HG03354 (cell line): ENCODE measurements around the gene ODF2L.
A peak's percentile ranks its signal among the peaks of the same experiment; 100 is the strongest.
"Not testable (repeated sequence)": the region's sequence is repeated elsewhere in the genome, so short reads cannot be mapped to it uniquely, and the experiment has no call there.

Source experiments
- ATAC-seq: cut with Tn5 transposase; IDR thresholded peaks from one replicate; pipeline ENCODE4 v1.9.1; 2021; ENCODE audit warnings: mild to moderate bottlenecking; ENCODE audit not compliant: unreplicated experiment, poor library complexity, severe bottlenecking

ODF2L gene

DNA sequence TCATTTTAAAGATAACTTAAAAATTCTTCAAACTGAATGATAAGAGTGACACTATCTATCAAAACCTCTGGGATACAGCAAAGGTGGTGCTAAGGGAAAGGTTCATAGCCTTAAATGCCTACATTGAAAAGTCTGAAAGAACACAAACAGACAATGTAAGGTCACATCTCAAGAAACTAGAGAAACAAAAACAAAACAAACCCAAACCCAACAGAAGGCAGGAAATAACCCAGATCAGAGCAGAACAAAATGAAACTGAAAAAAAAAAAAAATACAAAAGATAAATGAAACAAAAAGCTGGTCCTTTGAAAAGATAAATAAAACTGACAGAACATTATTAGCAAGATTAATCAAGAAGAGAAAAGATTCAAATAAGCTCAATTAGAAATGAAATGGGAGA lies 6.8 kb downstream of the ODF2L start:
- ATAC-seq: peak; percentile 93

DNA sequence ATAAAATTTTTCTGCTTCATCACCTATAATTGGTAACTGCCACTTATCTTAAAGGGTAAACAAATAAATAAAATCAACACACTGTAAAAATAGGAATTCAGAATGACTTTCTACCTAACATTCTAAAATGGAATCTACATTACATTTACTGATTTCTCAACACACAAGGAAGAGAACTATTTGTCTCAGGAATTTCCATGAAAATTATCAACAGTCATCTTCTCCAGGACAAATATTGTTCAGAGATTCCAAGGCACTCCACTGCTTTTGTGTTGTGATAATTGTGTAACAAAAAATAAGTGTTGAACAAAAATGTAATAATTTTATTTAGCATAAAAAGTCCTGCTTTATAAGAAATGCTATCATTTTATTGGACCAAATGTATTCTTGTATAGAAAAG lies 7.3 kb downstream of the ODF2L start:
- no peak for ATAC-seq

GRCh38 chr1:86387916-86388627 lies 8.1 kb downstream of the ODF2L start:
- ATAC-seq: no peak

- ATAC-seq: peak; percentile 66
Observed at GRCh38 chr1:86382878-86383277, 13.2 kb downstream of the ODF2L start.

DNA sequence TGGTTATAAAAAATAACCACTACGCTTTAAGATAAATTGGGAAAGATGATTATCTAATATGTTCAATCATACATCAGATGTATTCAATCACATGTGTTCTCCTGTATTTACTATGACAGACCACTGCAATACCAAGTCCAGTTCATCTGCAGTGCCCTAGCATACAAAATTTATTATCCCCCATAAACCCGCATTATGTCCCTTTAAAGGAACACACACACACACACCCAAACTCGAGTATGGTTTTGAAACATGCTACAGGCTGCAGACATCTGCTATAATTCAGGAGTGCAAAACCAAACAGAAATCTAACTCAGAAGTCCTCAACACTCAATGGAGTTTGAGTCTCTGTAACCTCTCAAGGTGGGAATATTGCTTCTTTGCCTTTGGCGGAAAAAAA lies 14.9 kb downstream of the ODF2L start:
- no peak for ATAC-seq

DNA sequence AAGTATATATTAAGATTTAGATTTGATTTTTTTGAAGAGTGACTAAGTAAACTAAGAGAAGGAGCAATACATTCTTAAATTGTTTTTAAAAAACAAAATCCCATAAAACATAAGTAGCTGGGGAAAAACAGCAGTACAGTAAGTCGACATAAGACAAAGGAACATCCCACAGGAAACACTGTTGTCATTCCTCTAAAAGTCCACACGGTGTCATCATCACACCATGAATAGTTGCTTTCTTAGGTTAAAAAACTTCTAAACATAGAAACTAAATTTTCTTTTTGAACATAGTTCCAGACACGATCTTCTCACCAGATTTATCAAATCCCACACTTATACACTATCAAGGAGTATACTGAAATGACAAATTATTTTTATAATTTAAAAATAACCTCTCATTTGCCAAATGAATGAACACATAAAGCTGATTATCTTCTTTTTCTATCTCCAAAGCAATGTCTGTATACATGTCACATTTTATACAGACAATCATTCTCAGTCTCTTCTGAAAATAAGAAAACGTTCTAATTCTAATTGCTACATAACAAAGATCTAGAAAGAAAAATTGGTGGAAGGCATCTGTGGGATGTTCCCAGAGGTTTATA lies 15.8 kb downstream of the ODF2L start:
- peak; percentile 76 for ATAC-seq

GRCh38 chr1:86378813-86379212 lies 17.3 kb downstream of the ODF2L start:
- no peak for ATAC-seq

- ATAC-seq: no peak
Observed at GRCh38 chr1:86377341-86377740, 18.8 kb downstream of the ODF2L start.

DNA sequence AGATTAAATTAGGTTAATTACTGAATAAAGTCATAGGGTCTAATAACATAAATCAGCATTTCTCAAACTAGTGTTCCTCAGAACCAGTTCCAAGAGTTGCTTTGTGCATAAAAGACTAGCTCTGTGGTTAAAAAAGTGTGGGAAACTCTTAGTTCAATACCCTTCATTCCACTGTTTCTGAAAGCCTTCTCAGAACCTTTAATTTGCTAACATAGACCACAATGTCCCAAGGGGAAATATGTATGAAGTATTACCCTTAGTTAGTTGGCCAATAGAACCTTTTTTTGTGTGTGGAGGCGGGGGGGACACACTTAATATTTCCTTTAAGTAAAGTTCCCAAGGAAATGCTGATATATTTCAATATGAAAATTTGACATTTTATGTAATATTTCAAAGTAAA lies 20.4 kb downstream of the ODF2L start:
- no peak for ATAC-seq

DNA sequence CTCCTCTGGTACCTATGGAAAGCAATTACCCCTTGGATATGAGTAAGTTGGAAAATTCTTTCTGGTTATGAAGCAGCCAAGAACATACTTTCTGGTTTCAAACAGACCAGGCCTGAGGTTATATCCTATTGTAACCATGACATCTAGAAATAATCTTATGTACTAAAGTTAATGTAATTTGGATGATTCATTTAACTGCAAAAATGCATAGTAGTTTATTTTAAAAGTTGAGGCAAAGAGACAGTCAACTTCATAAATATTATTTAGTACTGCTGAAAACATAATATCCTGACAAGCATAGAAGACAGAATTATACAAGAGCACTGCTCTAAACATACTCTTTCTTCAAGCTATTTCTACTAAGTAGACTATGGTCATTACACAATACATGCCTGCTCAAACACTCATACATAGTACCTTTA lies 25.5 kb downstream of the ODF2L start:
- ATAC-seq: no peak

DNA sequence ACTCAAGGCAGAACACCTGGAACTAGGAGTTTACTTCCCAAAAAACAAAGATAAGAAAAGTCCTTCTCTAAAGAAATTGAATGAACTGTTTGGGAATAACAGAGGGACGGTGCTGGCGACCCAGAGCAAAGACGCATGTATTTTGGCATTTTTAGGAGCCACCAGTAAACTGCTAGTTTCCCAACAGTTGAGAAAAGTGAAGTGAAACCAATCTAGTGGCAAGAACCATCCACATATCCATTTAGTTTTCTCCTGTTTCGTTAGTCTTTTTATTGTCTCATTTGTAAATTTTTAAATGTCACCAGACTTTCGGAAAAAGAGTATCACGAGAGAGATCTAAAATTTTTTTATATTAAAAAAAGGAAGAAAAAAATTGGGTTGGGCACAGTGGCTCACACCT lies 30.2 kb downstream of the ODF2L start:
- no peak for ATAC-seq

DNA sequence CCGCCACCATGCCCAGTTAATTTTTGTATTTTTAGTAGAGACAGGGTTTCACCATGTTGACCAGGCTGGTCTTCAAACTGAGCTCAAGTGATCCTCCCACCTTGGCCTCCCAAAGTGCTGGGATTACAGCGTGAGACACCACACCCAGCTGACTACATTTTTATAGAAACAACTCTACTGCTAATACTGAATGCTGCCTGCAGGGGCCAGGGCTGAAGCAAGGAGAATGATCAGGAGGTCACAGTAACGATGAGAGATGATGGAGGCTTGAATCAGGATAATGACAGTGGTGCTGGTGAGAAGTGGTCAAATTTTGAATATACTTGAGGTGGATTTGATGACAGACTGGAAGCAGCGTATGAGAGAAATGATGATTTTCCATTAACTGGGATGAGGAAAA lies 33.3 kb downstream of the ODF2L start:
- no peak for ATAC-seq

- ATAC-seq: no peak
Observed at GRCh38 chr1:86357796-86358195, 38.3 kb downstream of the ODF2L start.

GRCh38 chr1:86356247-86356646 lies 39.9 kb downstream of the ODF2L start:
- no peak for ATAC-seq

GRCh38 chr1:86352086-86352485 lies 44.0 kb downstream of the ODF2L start:
- no peak for ATAC-seq

- ATAC-seq: not testable (repeated sequence)
Observed at GRCh38 chr1:86350230-86350629, 45.9 kb downstream of the ODF2L start.

- ATAC-seq: no peak
Observed at GRCh38 chr1:86346388-86346787, 49.7 kb downstream of the ODF2L start.

GRCh38 chr1:86345042-86345441 lies 51.1 kb downstream of the ODF2L start:
- no peak for ATAC-seq

- ATAC-seq: no peak
Observed at GRCh38 chr1:86339906-86340305, 56.2 kb downstream of the ODF2L start.

DNA sequence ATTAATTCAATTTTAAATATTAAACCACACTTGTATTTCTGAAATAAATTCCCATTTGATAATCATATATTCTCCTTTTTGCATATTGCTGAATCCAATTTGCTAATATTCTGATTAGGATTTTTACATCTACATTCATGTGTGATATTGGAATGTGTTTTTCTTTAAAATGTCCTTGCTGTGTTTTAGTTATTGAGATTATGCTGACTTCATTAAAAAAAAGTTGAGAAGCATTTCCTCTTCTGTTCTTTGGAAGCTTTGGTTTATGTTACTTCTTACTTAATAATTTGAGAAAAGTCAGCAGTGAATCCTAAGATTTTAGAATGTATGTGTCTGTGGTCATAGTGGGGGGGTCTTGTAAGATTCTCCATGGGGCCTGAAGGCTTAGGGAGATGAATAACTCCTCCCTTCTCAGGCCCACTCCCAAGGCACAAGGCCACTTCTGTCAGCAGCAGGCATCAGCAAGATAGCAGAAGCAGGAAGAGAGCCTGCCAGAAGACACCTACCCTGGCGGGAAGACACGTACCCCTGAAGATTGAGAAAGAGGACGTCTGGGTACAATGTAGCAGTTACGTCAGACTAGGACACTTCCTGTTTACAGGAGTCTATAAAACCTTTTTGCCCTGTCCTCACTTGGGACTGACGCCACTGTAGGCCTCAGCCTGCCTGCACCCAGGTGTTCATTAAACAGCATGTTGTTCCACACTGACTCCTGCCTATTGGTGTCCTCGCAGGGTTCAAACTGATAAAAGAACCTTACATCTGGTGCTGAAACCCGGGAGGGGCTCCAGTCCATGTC lies 56.9 kb downstream of the ODF2L start:
- ATAC-seq: no peak

GRCh38 chr1:86335916-86336315 lies 60.2 kb downstream of the ODF2L start:
- no peak for ATAC-seq
